HepG2 (cell line): ENCODE data around the gene WNT7B.

Source experiments
- BHLHE40 ChIP-seq: IDR thresholded peaks from 2 replicates; pipeline ENCODE4 v1.6.1; 2011; ENCODE audit warnings: low read length, improper control_type of control experiment
- POLR2A ChIP-seq, 2 experiments: IDR thresholded peaks; 2 replicates each; pipeline ENCODE4 v1.6.1; 2011; ENCODE audit warnings: low read depth in 2 of 2, low read length in 2 of 2, mild to moderate bottlenecking in 1 of 2, moderate library complexity in 1 of 2; ENCODE audit not compliant: insufficient read depth in 1 of 2
- SMC3 ChIP-seq: IDR thresholded peaks from 2 replicates; pipeline ENCODE4 v1.6.1; 2011; ENCODE audit warnings: low read length, improper control_type of control experiment
- TF ChIP-seq, protein P1 (sequence below): sonication (generic); formaldehyde crosslinking; IDR thresholded peaks from 2 replicates; pipeline ENCODE4 v1.5.0; 2020; ENCODE audit warnings: mild to moderate bottlenecking, missing genetic modification reagents, moderate library complexity
- TF ChIP-seq, protein P2 (sequence below): sonication (generic); formaldehyde crosslinking; IDR thresholded peaks from 2 replicates; pipeline ENCODE4 v1.4.0; 2020; ENCODE audit warnings: missing genetic modification reagents

DNA sequence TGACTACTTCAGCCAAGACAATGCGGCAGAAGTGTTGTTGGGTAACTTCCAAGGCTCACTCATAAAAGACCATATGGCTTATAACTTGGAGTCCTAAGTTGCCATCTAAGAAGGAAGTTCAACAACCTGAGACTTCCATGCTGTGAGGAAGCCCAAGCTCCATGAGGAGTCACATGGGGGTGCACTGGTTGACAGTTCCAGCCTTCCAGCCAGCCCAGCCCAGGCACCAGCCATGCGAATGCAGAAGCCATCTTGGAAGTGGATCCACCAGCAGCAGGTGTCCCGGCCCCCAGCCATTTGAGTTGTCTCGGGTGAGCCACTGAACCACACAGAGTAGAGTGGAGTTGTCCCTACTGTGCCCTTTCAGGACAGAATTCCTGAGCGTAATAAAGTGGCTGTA is 32.8 kb upstream of the WNT7B start:
- TF ChIP-seq BHLHE40: no peak
- TF ChIP-seq, protein P1, sequence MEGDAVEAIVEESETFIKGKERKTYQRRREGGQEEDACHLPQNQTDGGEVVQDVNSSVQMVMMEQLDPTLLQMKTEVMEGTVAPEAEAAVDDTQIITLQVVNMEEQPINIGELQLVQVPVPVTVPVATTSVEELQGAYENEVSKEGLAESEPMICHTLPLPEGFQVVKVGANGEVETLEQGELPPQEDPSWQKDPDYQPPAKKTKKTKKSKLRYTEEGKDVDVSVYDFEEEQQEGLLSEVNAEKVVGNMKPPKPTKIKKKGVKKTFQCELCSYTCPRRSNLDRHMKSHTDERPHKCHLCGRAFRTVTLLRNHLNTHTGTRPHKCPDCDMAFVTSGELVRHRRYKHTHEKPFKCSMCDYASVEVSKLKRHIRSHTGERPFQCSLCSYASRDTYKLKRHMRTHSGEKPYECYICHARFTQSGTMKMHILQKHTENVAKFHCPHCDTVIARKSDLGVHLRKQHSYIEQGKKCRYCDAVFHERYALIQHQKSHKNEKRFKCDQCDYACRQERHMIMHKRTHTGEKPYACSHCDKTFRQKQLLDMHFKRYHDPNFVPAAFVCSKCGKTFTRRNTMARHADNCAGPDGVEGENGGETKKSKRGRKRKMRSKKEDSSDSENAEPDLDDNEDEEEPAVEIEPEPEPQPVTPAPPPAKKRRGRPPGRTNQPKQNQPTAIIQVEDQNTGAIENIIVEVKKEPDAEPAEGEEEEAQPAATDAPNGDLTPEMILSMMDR (CRISPR knock-in tag): no peak
- TF ChIP-seq, protein P2, sequence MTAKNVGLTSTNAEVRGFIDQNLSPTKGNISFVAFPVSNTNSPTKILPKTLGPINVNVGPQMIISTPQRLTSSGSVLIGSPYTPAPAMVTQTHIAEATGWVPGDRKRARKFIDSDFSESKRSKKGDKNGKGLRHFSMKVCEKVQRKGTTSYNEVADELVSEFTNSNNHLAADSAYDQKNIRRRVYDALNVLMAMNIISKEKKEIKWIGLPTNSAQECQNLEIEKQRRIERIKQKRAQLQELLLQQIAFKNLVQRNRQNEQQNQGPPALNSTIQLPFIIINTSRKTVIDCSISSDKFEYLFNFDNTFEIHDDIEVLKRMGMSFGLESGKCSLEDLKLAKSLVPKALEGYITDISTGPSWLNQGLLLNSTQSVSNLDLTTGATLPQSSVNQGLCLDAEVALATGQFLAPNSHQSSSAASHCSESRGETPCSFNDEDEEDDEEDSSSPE (CRISPR knock-in tag): no peak
- TF ChIP-seq SMC3: no peak
- TF ChIP-seq POLR2A (IDR thresholded peaks at IDR 0.05; ENCODE audit: insufficient read depth in 1 of 2, low read depth in 2 of 2, low read length in 2 of 2): no peak
